HL-60 (cell line): ENCODE data around the gene POU2F2.

ENCODE experiments used
- CTCF ChIP-seq: IDR thresholded peaks from one replicate; pipeline ENCODE4 v1.5.1; 2011; ENCODE audit warnings: low read length, control low read depth, inconsistent platforms; ENCODE audit not compliant: insufficient read depth
- GABPA ChIP-seq: IDR thresholded peaks from 2 replicates; pipeline ENCODE4 v1.6.1; 2012; ENCODE audit warnings: low read depth
- POLR2AphosphoS5 ChIP-seq: IDR thresholded peaks from 2 replicates; pipeline ENCODE4 v1.6.1; 2012; ENCODE audit warnings: low read depth
- REST ChIP-seq: IDR thresholded peaks from 2 replicates; pipeline ENCODE4 v1.6.1; 2012; ENCODE audit warnings: low read depth; ENCODE audit not compliant: insufficient replicate concordance

GRCh38 chr19:42174958-42175734 is 42.9 kb upstream of the POU2F2 start:
- no peak for TF ChIP-seq GABPA
- TF ChIP-seq CTCF = no peak
- TF ChIP-seq REST = no peak
- TF ChIP-seq POLR2AphosphoS5 = no peak
